AG09319 (cell line): Measurements from ENCODE around the gene DDO.

Experiments used
- DNase-seq: peaks from one replicate; pipeline ENCODE4 v3.0.0-alpha.2; 2010; ENCODE audit warnings: low read depth; ENCODE audit errors: extremely low read depth
- CTCF ChIP-seq: IDR thresholded peaks from 2 replicates; pipeline ENCODE4 v1.5.1; 2011; ENCODE audit warnings: low read depth, mild to moderate bottlenecking, inconsistent platforms, low read length, moderate library complexity

The DDO gene

GRCh38 chr6:110434961-110435602 lies 19.7 kb upstream of the DDO start:
- TF ChIP-seq CTCF: no peak
- DNase-seq: no peak

- no peak for DNase-seq
- TF ChIP-seq CTCF: no peak
Observed at GRCh38 chr6:110432285-110432900, 17.0 kb upstream of the DDO start.

GRCh38 chr6:110430741-110431140 lies 15.4 kb upstream of the DDO start:
- TF ChIP-seq CTCF: no peak
- no peak for DNase-seq

- TF ChIP-seq CTCF: no peak
- DNase-seq: no peak
Observed at GRCh38 chr6:110430236-110430635, 14.9 kb upstream of the DDO start.

- no peak for TF ChIP-seq CTCF
- no peak for DNase-seq
Observed at GRCh38 chr6:110428153-110428552, 12.8 kb upstream of the DDO start.

GRCh38 chr6:110425816-110426215 lies 10.4 kb upstream of the DDO start:
- no peak for DNase-seq
- no peak for TF ChIP-seq CTCF

GRCh38 chr6:110422444-110422822 lies 7.1 kb upstream of the DDO start:
- no peak for TF ChIP-seq CTCF
- DNase-seq: no peak
